ENCODE data around the gene PHF1. TPM values are rescaled to one million over a fixed set of nuclear protein-coding genes. Genes with fewer than 3 reads are reported as not detected.

Gene PHF1
- total and polyA plus RNA-seq, 2 of the 13 experiments (the other 11 are each of a cell fraction or from before 2014, with no cell fraction given): 25.4 to 61.9 TPM

DNA sequence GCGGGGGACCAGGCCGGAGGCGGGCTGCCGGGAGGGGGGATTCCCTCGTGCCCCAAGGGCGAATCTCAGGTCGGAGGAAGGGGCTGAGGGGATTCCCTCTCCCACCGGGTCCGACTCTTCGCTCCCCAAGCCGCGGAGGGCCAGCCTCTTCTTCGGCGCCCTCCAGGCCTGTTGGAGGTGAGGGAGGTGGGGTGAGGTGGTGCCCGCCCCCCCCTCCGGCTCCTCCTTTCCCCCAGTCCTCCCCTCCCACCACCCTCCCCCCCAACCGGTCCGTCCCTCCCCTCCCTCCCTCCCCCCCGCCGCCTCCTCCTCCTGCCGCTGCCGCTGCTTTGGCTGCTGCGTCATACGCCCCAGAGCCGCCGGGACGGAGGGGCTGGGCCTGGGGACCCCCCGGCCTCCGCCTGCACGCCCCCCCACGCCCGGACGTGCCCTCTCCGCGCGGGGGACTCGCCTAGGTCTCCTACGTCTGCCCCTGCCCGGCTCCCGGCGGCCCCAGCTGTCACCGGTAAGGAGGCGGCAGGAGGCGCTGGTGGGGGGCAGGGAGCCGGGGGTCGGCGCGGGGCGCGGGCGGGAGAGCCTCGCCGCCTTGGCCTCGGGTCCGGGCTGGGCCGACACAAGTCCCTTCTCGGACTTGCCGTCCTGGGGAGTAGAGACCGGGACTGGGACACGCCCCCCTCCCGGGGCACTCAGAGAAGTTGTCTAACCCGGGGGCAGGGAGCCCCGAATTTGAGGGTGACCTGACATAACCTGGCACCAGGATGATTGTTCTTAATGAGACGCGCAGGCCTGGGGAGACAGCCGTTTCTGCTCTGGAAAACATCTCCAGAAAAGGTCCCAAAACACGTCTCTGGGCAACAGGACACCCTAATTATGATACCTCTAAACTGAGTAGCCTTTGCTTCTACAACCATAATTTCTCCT, at the start of gene PHF1 (continued):
- TF ChIP-seq, protein P1, sequence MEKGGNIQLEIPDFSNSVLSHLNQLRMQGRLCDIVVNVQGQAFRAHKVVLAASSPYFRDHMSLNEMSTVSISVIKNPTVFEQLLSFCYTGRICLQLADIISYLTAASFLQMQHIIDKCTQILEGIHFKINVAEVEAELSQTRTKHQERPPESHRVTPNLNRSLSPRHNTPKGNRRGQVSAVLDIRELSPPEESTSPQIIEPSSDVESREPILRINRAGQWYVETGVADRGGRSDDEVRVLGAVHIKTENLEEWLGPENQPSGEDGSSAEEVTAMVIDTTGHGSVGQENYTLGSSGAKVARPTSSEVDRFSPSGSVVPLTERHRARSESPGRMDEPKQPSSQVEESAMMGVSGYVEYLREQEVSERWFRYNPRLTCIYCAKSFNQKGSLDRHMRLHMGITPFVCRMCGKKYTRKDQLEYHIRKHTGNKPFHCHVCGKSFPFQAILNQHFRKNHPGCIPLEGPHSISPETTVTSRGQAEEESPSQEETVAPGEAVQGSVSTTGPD (CRISPR knock-in tag; IDR thresholded peaks at IDR 0.05): no peak
- TF ChIP-seq, protein P2, sequence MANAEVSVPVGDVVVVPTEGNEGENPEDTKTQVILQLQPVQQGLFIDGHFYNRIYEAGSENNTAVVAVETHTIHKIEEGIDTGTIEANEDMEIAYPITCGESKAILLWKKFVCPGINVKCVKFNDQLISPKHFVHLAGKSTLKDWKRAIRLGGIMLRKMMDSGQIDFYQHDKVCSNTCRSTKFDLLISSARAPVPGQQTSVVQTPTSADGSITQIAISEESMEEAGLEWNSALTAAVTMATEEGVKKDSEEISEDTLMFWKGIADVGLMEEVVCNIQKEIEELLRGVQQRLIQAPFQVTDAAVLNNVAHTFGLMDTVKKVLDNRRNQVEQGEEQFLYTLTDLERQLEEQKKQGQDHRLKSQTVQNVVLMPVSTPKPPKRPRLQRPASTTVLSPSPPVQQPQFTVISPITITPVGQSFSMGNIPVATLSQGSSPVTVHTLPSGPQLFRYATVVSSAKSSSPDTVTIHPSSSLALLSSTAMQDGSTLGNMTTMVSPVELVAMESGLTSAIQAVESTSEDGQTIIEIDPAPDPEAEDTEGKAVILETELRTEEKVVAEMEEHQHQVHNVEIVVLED (CRISPR knock-in tag; IDR thresholded peaks at IDR 0.05; ENCODE audit: borderline replicate concordance): no peak; the same call in 1 of the 2 replicates
- TF ChIP-seq ZSCAN31 (CRISPR knock-in tag; IDR thresholded peaks at IDR 0.05; ENCODE audit: low read depth): no peak
- TF ChIP-seq, protein P3, sequence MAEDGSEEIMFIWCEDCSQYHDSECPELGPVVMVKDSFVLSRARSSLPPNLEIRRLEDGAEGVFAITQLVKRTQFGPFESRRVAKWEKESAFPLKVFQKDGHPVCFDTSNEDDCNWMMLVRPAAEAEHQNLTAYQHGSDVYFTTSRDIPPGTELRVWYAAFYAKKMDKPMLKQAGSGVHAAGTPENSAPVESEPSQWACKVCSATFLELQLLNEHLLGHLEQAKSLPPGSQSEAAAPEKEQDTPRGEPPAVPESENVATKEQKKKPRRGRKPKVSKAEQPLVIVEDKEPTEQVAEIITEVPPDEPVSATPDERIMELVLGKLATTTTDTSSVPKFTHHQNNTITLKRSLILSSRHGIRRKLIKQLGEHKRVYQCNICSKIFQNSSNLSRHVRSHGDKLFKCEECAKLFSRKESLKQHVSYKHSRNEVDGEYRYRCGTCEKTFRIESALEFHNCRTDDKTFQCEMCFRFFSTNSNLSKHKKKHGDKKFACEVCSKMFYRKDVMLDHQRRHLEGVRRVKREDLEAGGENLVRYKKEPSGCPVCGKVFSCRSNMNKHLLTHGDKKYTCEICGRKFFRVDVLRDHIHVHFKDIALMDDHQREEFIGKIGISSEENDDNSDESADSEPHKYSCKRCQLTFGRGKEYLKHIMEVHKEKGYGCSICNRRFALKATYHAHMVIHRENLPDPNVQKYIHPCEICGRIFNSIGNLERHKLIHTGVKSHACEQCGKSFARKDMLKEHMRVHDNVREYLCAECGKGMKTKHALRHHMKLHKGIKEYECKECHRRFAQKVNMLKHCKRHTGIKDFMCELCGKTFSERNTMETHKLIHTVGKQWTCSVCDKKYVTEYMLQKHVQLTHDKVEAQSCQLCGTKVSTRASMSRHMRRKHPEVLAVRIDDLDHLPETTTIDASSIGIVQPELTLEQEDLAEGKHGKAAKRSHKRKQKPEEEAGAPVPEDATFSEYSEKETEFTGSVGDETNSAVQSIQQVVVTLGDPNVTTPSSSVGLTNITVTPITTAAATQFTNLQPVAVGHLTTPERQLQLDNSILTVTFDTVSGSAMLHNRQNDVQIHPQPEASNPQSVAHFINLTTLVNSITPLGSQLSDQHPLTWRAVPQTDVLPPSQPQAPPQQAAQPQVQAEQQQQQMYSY (CRISPR knock-in tag; IDR thresholded peaks at IDR 0.05): no peak
- no peak for TF ChIP-seq ZSCAN9 (CRISPR knock-in tag; IDR thresholded peaks at IDR 0.05; ENCODE audit: borderline replicate concordance)
- TF ChIP-seq ZNF552 (CRISPR knock-in tag; IDR thresholded peaks at IDR 0.05; ENCODE audit: borderline replicate concordance): no peak
- TF ChIP-seq, protein P4, sequence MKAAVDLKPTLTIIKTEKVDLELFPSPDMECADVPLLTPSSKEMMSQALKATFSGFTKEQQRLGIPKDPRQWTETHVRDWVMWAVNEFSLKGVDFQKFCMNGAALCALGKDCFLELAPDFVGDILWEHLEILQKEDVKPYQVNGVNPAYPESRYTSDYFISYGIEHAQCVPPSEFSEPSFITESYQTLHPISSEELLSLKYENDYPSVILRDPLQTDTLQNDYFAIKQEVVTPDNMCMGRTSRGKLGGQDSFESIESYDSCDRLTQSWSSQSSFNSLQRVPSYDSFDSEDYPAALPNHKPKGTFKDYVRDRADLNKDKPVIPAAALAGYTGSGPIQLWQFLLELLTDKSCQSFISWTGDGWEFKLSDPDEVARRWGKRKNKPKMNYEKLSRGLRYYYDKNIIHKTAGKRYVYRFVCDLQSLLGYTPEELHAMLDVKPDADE (CRISPR knock-in tag; IDR thresholded peaks at IDR 0.05): no peak
- no peak for TF ChIP-seq ETV6 (CRISPR knock-in tag; conservative IDR thresholded peaks at IDR 0.05)
- TF ChIP-seq ARNT2 (CRISPR knock-in tag; IDR thresholded peaks at IDR 0.05; ENCODE audit: low read depth): 0 out of 2 replicates have a peak, but pooled peaks have one; percentile 45
- no peak for TF ChIP-seq HMGA1 (CRISPR knock-in tag; conservative IDR thresholded peaks at IDR 0.05)
- TF ChIP-seq, protein P5, sequence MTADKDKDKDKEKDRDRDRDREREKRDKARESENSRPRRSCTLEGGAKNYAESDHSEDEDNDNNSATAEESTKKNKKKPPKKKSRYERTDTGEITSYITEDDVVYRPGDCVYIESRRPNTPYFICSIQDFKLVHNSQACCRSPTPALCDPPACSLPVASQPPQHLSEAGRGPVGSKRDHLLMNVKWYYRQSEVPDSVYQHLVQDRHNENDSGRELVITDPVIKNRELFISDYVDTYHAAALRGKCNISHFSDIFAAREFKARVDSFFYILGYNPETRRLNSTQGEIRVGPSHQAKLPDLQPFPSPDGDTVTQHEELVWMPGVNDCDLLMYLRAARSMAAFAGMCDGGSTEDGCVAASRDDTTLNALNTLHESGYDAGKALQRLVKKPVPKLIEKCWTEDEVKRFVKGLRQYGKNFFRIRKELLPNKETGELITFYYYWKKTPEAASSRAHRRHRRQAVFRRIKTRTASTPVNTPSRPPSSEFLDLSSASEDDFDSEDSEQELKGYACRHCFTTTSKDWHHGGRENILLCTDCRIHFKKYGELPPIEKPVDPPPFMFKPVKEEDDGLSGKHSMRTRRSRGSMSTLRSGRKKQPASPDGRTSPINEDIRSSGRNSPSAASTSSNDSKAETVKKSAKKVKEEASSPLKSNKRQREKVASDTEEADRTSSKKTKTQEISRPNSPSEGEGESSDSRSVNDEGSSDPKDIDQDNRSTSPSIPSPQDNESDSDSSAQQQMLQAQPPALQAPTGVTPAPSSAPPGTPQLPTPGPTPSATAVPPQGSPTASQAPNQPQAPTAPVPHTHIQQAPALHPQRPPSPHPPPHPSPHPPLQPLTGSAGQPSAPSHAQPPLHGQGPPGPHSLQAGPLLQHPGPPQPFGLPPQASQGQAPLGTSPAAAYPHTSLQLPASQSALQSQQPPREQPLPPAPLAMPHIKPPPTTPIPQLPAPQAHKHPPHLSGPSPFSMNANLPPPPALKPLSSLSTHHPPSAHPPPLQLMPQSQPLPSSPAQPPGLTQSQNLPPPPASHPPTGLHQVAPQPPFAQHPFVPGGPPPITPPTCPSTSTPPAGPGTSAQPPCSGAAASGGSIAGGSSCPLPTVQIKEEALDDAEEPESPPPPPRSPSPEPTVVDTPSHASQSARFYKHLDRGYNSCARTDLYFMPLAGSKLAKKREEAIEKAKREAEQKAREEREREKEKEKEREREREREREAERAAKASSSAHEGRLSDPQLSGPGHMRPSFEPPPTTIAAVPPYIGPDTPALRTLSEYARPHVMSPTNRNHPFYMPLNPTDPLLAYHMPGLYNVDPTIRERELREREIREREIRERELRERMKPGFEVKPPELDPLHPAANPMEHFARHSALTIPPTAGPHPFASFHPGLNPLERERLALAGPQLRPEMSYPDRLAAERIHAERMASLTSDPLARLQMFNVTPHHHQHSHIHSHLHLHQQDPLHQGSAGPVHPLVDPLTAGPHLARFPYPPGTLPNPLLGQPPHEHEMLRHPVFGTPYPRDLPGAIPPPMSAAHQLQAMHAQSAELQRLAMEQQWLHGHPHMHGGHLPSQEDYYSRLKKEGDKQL (CRISPR knock-in tag; IDR thresholded peaks at IDR 0.05; ENCODE audit: low read depth): no peak
- TF ChIP-seq ZIK1 (CRISPR knock-in tag; IDR thresholded peaks at IDR 0.05; ENCODE audit: borderline replicate concordance, low read depth): no peak
